K562 (cell line): Measurements from ENCODE around the gene PNPLA7. TPM values are rescaled to one million over a fixed set of nuclear protein-coding genes. Genes with fewer than 3 reads are reported as not detected.

Experiments used
- ATAC-seq: fragments of 200-7000 bp; cut with Tn5 transposase; 3 replicates; pipeline ENCODE4 v1.9.1; 2020; ENCODE audit warnings: moderate library complexity
- BruUV-seq: library from RNA; stranded (reverse); fragments of 400-500 nt; replicated peaks from 2 replicates; lab custom pipeline; 2021; lab: Mats Ljungman, UMichigan
- CTCF ChIA-PET: fragments of 300-600 bp; formaldehyde crosslinking; extraction: SDS; loops from one replicate; lab custom pipeline; 2021; ENCODE audit warnings: low intra/inter-chr PET ratio; lab: Yijun Ruan, JAX
- POLR2A ChIA-PET: fragments of 300-600, 350-650 bp; sonication (Branson Sonifier 250); formaldehyde crosslinking; extraction: SDS; loops from one replicate; lab custom pipeline; 2021; ENCODE audit warnings: antibody characterized with exemption, inconsistent platforms; lab: Yijun Ruan, JAX
- DNase-seq, 4 experiments: peaks; one replicate each; pipeline versions ENCODE4 v3.0.0 to v3.0.0-alpha.2; 2011 to 2018; ENCODE audit warnings: low spot score in 3 of 4, mixed read lengths in 3 of 4; ENCODE audit errors: extremely low read depth in 1 of 4
- FAIRE-seq: peaks from 2 replicates; lab custom pipeline; 2011; peaks lifted over from hg19 to GRCh38; lab: Jason Lieb, UNC
- H2AFZ ChIP-seq: 2 replicates; pipeline ENCODE4 v1.6.0; 2011; ENCODE audit warnings: low read depth, low read length, control low read depth, inconsistent platforms
- H3K27ac ChIP-seq: fragments of 200-600 bp; 3 replicates; pipeline ENCODE4 v1.8.0; 2011; ENCODE audit warnings: low read depth, mild to moderate bottlenecking, control low read depth, inconsistent platforms, low read length, moderate library complexity, mixed read lengths; ENCODE audit errors: extremely low read depth
- H3K27me3 ChIP-seq, 2 experiments: fragments of 300-600 bp in 1 of 2; 2 replicates in 1 of 2; 3 replicates in 1 of 2; pipeline versions ENCODE4 v1.6.0 to v1.8.0; 2011; ENCODE audit warnings: inconsistent platforms in 2 of 2, low read length in 2 of 2, mild to moderate bottlenecking in 1 of 2, mixed read lengths in 1 of 2, moderate library complexity in 1 of 2; ENCODE audit not compliant: control insufficient read depth in 2 of 2, insufficient read depth in 2 of 2
- H3K36me3 ChIP-seq: fragments of 300-600 bp; 3 replicates; pipeline ENCODE4 v1.8.0; 2011; ENCODE audit warnings: mild to moderate bottlenecking, low read length, inconsistent platforms; ENCODE audit not compliant: control insufficient read depth, insufficient read depth
- H3K4me1 ChIP-seq, 2 experiments: fragments of 200-600 bp in 1 of 2; replicated peaks in 1 of 2; 2 replicates in 1 of 2; 3 replicates in 1 of 2; pipeline versions ENCODE4 v1.5.1 to v1.8.0; 2011; ENCODE audit warnings: inconsistent platforms in 2 of 2, low read length in 2 of 2, mild to moderate bottlenecking in 1 of 2, mixed read lengths in 1 of 2, moderate library complexity in 1 of 2; ENCODE audit not compliant: control insufficient read depth in 2 of 2, insufficient read depth in 2 of 2
- H3K4me2 ChIP-seq: 2 replicates; pipeline ENCODE4 v1.6.1; 2011; ENCODE audit warnings: low read length, control low read depth, inconsistent platforms, mixed read lengths; ENCODE audit not compliant: insufficient read depth
- H3K4me3 ChIP-seq: fragments of 200-600 bp; sonication (generic), shearing (Covaris generic); 2 replicates; pipeline ENCODE4 v1.5.1; 2016; ENCODE audit warnings: control low read depth, inconsistent platforms
- H3K79me2 ChIP-seq: fragments of 200-600 bp; 3 replicates; pipeline ENCODE4 v1.8.0; 2011; ENCODE audit warnings: low read length, inconsistent platforms; ENCODE audit not compliant: control insufficient read depth, insufficient read depth
- H3K9ac ChIP-seq, 2 experiments: 2 replicates each; pipeline versions ENCODE4 v1.6.0 to v1.6.1; 2011; ENCODE audit warnings: low read depth in 2 of 2, low read length in 2 of 2, control low read depth in 1 of 2, inconsistent platforms in 1 of 2, mild to moderate bottlenecking in 1 of 2, mixed read lengths in 1 of 2; ENCODE audit not compliant: insufficient read depth in 1 of 2
- H3K9me1 ChIP-seq: one replicate; pipeline ENCODE4 v1.6.0; 2011; ENCODE audit warnings: inconsistent platforms, mild to moderate bottlenecking, low read length, moderate library complexity; ENCODE audit not compliant: control insufficient read depth, insufficient read depth
- H3K9me3 ChIP-seq: replicated peaks from 2 replicates; pipeline ENCODE4 v1.5.1; 2011; ENCODE audit warnings: low read depth, low read length, inconsistent platforms; ENCODE audit not compliant: control insufficient read depth, insufficient read depth
- H4K20me1 ChIP-seq: replicated peaks from 2 replicates; pipeline ENCODE4 v1.6.1; 2011; ENCODE audit warnings: low read length, inconsistent platforms, mixed read lengths; ENCODE audit not compliant: control insufficient read depth, insufficient read depth
- ATF4 ChIP-seq: fragments of 450-650 bp; formaldehyde crosslinking; IDR thresholded peaks from 2 replicates; pipeline ENCODE4 v1.4.0; 2022; ENCODE audit warnings: mild to moderate bottlenecking, moderate library complexity
- CBFA2T3 ChIP-seq: fragments of 450-650 bp; IDR thresholded peaks from 2 replicates; pipeline ENCODE4 v1.6.1; 2017
- CHD1 ChIP-seq: fragments of 200-600 bp; sonication (generic); IDR thresholded peaks from one replicate; pipeline ENCODE4 v1.6.1; 2012; ENCODE audit warnings: mild to moderate bottlenecking, moderate library complexity, low read length, inconsistent platforms
- HINFP ChIP-seq: fragments of 450-650 bp; conservative IDR thresholded peaks from 2 replicates; pipeline ENCODE4 v1.6.1; 2016; ENCODE audit warnings: missing genetic modification characterization, low read depth, mild to moderate bottlenecking, control low read depth, missing compliant biosample characterization
- MNT ChIP-seq, 2 experiments: fragments of 450-650 bp; conservative IDR thresholded peaks; 2 replicates each; pipeline ENCODE4 v1.6.1; 2017; ENCODE audit warnings: mild to moderate bottlenecking in 2 of 2, moderate library complexity in 2 of 2
- NRF1 ChIP-seq, 2 experiments: fragments of 450-650 bp; IDR thresholded peaks in 1 of 2; conservative IDR thresholded peaks in 1 of 2; 2 replicates each; pipeline ENCODE4 v1.6.1; 2014; ENCODE audit warnings: mild to moderate bottlenecking in 2 of 2
- PHF8 ChIP-seq: fragments of 200-600 bp; sonication (generic); IDR thresholded peaks from 2 replicates; pipeline ENCODE4 v1.6.1; 2012; ENCODE audit warnings: mixed run types, mild to moderate bottlenecking, inconsistent platforms, low read length, moderate library complexity, borderline replicate concordance
- SAP30 ChIP-seq: fragments of 200-600 bp; sonication (generic); IDR thresholded peaks from 2 replicates; pipeline ENCODE4 v1.6.1; 2012; ENCODE audit warnings: borderline replicate concordance, low read depth, mild to moderate bottlenecking, moderate library complexity, low read length, control low read depth, inconsistent platforms; ENCODE audit not compliant: insufficient read depth, poor library complexity, severe bottlenecking
- TBL1XR1 ChIP-seq, 2 experiments: IDR thresholded peaks; 2 replicates each; pipeline ENCODE4 v1.6.1; 2012; ENCODE audit warnings: improper control_type of control experiment in 2 of 2, low read length in 2 of 2, mild to moderate bottlenecking in 1 of 2
- VEZF1 ChIP-seq: fragments of 200-800 bp; sonication (Bioruptor generic); IDR thresholded peaks from 2 replicates; pipeline ENCODE4 v1.6.1; 2017; ENCODE audit warnings: missing genetic modification characterization, missing compliant biosample characterization
- ZBTB7A ChIP-seq: IDR thresholded peaks from 2 replicates; pipeline ENCODE4 v1.6.1; 2011; ENCODE audit warnings: low read depth, mild to moderate bottlenecking, low read length, moderate library complexity, borderline replicate concordance; ENCODE audit not compliant: control insufficient read depth
- ZFX ChIP-seq: sonication (generic); formaldehyde crosslinking; IDR thresholded peaks from 2 replicates; pipeline ENCODE4 v1.8.0; 2022; ENCODE audit warnings: mild to moderate bottlenecking, missing genetic modification reagents, moderate library complexity
- ZNF23 ChIP-seq: fragments of 250-450 bp; sonication (Bioruptor Pico); IDR thresholded peaks from 2 replicates; pipeline ENCODE4 v1.4.0; 2020; ENCODE audit warnings: mild to moderate bottlenecking
- ZNF263 ChIP-seq: sonication (generic); formaldehyde crosslinking; IDR thresholded peaks from 2 replicates; pipeline ENCODE4 v1.8.0; 2022; ENCODE audit warnings: mild to moderate bottlenecking, missing genetic modification reagents, borderline replicate concordance
- ZNF431 ChIP-seq: sonication (generic); formaldehyde crosslinking; IDR thresholded peaks from 2 replicates; pipeline ENCODE4 v1.8.0; 2022; ENCODE audit warnings: mild to moderate bottlenecking, missing genetic modification reagents
- ZNF766 ChIP-seq: fragments of 200-800 bp; sonication (Bioruptor generic); conservative IDR thresholded peaks from 2 replicates; pipeline ENCODE4 v1.6.1; 2016; ENCODE audit warnings: missing genetic modification characterization, missing compliant biosample characterization
- WGBS: fragments of 100-300 bp; shearing (Covaris generic); methylation state at CpG from one replicate; pipeline ENCODE4 v1.1.6; 2016; ENCODE audit warnings: low coverage, mixed read lengths; ENCODE audit not compliant: insufficient coverage; ENCODE audit errors: missing lambda C conversion rate; 5-methylcytosine and 5-hydroxymethylcytosine counted together
- in situ Hi-C: fragments of 300-500 bp; cut with MboI; formaldehyde crosslinking; loops from 4 replicates; pipeline ENCODE4 v1.15.0; 2018; ENCODE audit warnings: inconsistent platforms, mixed read lengths
- intact Hi-C: fragments of 100-400 bp; cut with micrococcal nuclease; formaldehyde crosslinking; loops from 2 replicates; pipeline ENCODE4 v1.14.2; 2022
- polyA plus RNA-seq, 8 experiments: library from polyadenylated mRNA; depleted of rRNA in 4 of 8; stranded (reverse) in 5 of 8; unstranded in 3 of 8; fragments of >200 nt; fragmentation: Nextera tagmentation in 2 of 8; fragmentation: Illumina TruSeq in 1 of 8; extraction: Ambion mirVana in 2 of 8; extraction: Trizol in 1 of 8; gene quantifications; 2 replicates each; pipeline versions ENCODE4 v1.2.1 to v1.2.3, GENCODE V29; 2011 to 2014; ENCODE audit warnings: inconsistent platforms in 1 of 8, missing spikeins in 1 of 8
- total RNA-seq, 7 experiments: library from RNA; depleted of rRNA in 6 of 7; stranded (reverse); fragments of >200 nt in 6 of 7; fragmentation: Illumina TruSeq in 2 of 7; extraction: Trizol in 2 of 7; gene quantifications; 2 replicates each; pipeline versions ENCODE4 v1.2.1 to v1.2.3, GENCODE V29; 2011 to 2021; ENCODE audit warnings: low replicate concordance in 1 of 7

The PNPLA7 gene
- total and polyA plus RNA-seq, 9 of the 15 experiments (the other 6 are each of a cell fraction or from before 2014, with no cell fraction given): 0.01 to 0.85 (median 0.19) TPM; not detected in 1

- H2AFZ ChIP-seq: 0 out of 2 replicates have a peak overlapping the region, but pooled peaks have one; percentile 32
- intact Hi-C loops: no loop called here
- peak; percentile 67 to 82 (median 70) for DNase-seq
- TF ChIP-seq CBFA2T3 (no peak), ZNF766 (CRISPR knock-in tag) (no peak), HINFP (tag) (no peak), ZNF431 (CRISPR knock-in tag) (0 out of 2 replicates have a peak, but pooled peaks have one; percentile 15), PHF8 (peak; percentile 22; the same call in 1 of the 2 replicates), NRF1 (conservative IDR thresholded peaks at IDR 0.05 in 1 of 2, IDR thresholded peaks at IDR 0.05 in 1 of 2) (peak; percentile 68 to 76), TBL1XR1 (IDR thresholded peaks at IDR 0.05; ENCODE audit: low read length in 2 of 2) (no peak), SAP30 (peak; percentile 21), CHD1 (no peak), ZBTB7A (peak; percentile 82; the same call in 1 of the 2 replicates), ZNF263 (CRISPR knock-in tag) (0 out of 2 replicates have a peak, but pooled peaks have one; percentile 35), ATF4 (CRISPR knock-in tag) (no peak), MNT (conservative IDR thresholded peaks at IDR 0.05) (peak in 1 of 2 experiments; percentile 35; a peak in 2 of 4 replicates), VEZF1 (CRISPR knock-in tag) (peak; percentile 31; the same call in 1 of the 2 replicates), ZFX (CRISPR knock-in tag) (peak; percentile 52), ZNF23 (CRISPR knock-in tag) (no peak)
These were observed 96.0 kb downstream of the PNPLA7 start for GRCh38 chr9:137454145-137454596.

More at GRCh38 chr9:137454145-137454596, 96.0 kb downstream of the PNPLA7 start:
- H3K27me3 ChIP-seq: no peaks in the 10 kb centered on the region
- H3K79me2 ChIP-seq: peaks cover 12% of the 10 kb centered on the region
- H3K36me3 ChIP-seq: peaks cover 67% of the 10 kb centered on the region
- H3K4me1 ChIP-seq: peaks cover 7 to 88% of the 10 kb centered on the region in 2 experiments
- FAIRE-seq (no peak), ATAC-seq (peak; percentile 73)
- ChIA-PET CTCF (no interaction called here), POLR2A (no interaction called here)
- BruUV-seq: no TSS peak
- WGBS: 4% methylated on average over 3 of the region's 24 CpGs
- H3K9ac ChIP-seq: peak overlapping the region in 1 of 2 experiments; percentile 91; a peak in 2 of 4 replicates
- in situ Hi-C loops: no loop called here
- H3K4me3 ChIP-seq: peak overlapping the region; percentile 34
- peak overlapping the region; percentile 71 for H3K4me2 ChIP-seq
- H3K27ac ChIP-seq: peak overlapping the region; percentile 51; the same call in 2 of the 3 replicates
- H4K20me1 ChIP-seq: no peaks in the 10 kb centered on the region
- H3K9me1 ChIP-seq: no peaks in the 10 kb centered on the region
- no peaks in the 10 kb centered on the region for H3K9me3 ChIP-seq
